HepG2 (cell line): ENCODE results near the gene AANAT. TPM values are rescaled to one million over a fixed set of nuclear protein-coding genes. Genes with fewer than 3 reads are reported as not detected.
A peak's percentile ranks its signal among the peaks of the same experiment; 100 is the strongest.
"Not testable (repeated sequence)": the region's sequence is repeated elsewhere in the genome, so short reads cannot be mapped to it uniquely, and the experiment has no call there.

Source experiments
- ATAC-seq: fragments of 200-7000 bp; cut with Tn5 transposase; 3 replicates; pipeline ENCODE4 v1.9.1; 2020; ENCODE audit warnings: mild to moderate bottlenecking, moderate library complexity
- BruUV-seq: library from RNA; stranded (reverse); fragments of 400-500 nt; replicated peaks from 2 replicates; lab custom pipeline; 2021; lab: Mats Ljungman, UMichigan
- CTCF ChIA-PET: fragments of 300-600 bp; formaldehyde crosslinking; extraction: SDS; loops from one replicate; lab custom pipeline; 2021; ENCODE audit warnings: low total read pairs, inconsistent platforms, low intra/inter-chr PET ratio; lab: Yijun Ruan, JAX
- POLR2A ChIA-PET: fragments of 350-600 bp; sonication (Branson Sonifier 250); formaldehyde crosslinking; loops from one replicate; lab custom pipeline; 2020; ENCODE audit warnings: antibody characterized with exemption, inconsistent platforms; lab: Yijun Ruan, JAX
- DNase-seq: peaks from one replicate; pipeline ENCODE4 v3.0.0-alpha.2; 2015; ENCODE audit warnings: low spot score
- FAIRE-seq: peaks from 3 replicates; lab custom pipeline; 2011; peaks lifted over from hg19 to GRCh38; lab: Jason Lieb, UNC
- H2AFZ ChIP-seq: one replicate; pipeline ENCODE4 v1.6.1; 2011; ENCODE audit warnings: low read length, inconsistent platforms
- H3K27ac ChIP-seq: fragments of 300-600 bp; 3 replicates; pipeline ENCODE4 v1.8.0; 2011; ENCODE audit warnings: mixed run types, mild to moderate bottlenecking, mixed read lengths, low read length, inconsistent platforms; ENCODE audit not compliant: insufficient read depth; ENCODE audit errors: extremely low read length
- H3K27me3 ChIP-seq, 2 experiments: fragments of 200-600 bp in 1 of 2; 2 replicates in 1 of 2; 3 replicates in 1 of 2; pipeline versions ENCODE4 v1.6.0 to v1.8.0; 2011; ENCODE audit warnings: low read length in 2 of 2, mild to moderate bottlenecking in 2 of 2, moderate library complexity in 2 of 2, inconsistent platforms in 1 of 2; ENCODE audit not compliant: insufficient read depth in 2 of 2, control insufficient read depth in 1 of 2
- H3K36me3 ChIP-seq, 2 experiments: fragments of 200-600 bp in 1 of 2; replicated peaks in 1 of 2; 2 replicates in 1 of 2; 3 replicates in 1 of 2; pipeline versions ENCODE4 v1.5.1 to v1.8.0; 2011; ENCODE audit warnings: low read length in 2 of 2, inconsistent platforms in 1 of 2; ENCODE audit not compliant: insufficient read depth in 2 of 2, control insufficient read depth in 1 of 2
- H3K4me1 ChIP-seq: 2 replicates; pipeline ENCODE4 v1.5.1; 2012; ENCODE audit warnings: low read length, inconsistent platforms; ENCODE audit not compliant: insufficient read depth
- H3K4me2 ChIP-seq: 2 replicates; pipeline ENCODE4 v1.6.0; 2011; ENCODE audit warnings: low read depth, low read length, inconsistent platforms
- H3K4me3 ChIP-seq, 3 experiments: fragments of 200-600 bp in 1 of 3; sonication (generic), shearing (Covaris generic) in 1 of 3; replicated peaks in 1 of 3; 2 replicates each; pipeline ENCODE4 v1.5.1; 2011 to 2016; ENCODE audit warnings: low read length in 3 of 3, inconsistent platforms in 2 of 3, low read depth in 2 of 3, mild to moderate bottlenecking in 2 of 3, control low read depth in 1 of 3, mixed read lengths in 1 of 3; ENCODE audit not compliant: insufficient read depth in 1 of 3
- H3K79me2 ChIP-seq: one replicate; pipeline ENCODE4 v1.6.1; 2011; ENCODE audit warnings: low read length, inconsistent platforms; ENCODE audit not compliant: insufficient read depth
- H3K9ac ChIP-seq: 2 replicates; pipeline ENCODE4 v1.6.0; 2011; ENCODE audit warnings: mild to moderate bottlenecking, low read depth, low read length, inconsistent platforms; ENCODE audit not compliant: insufficient read depth
- H3K9me3 ChIP-seq: 2 replicates; pipeline ENCODE4 v1.5.1; 2012; ENCODE audit warnings: mild to moderate bottlenecking, low read length
- H4K20me1 ChIP-seq: 2 replicates; pipeline ENCODE4 v1.6.0; 2011; ENCODE audit warnings: inconsistent platforms, mild to moderate bottlenecking, low read length, moderate library complexity; ENCODE audit not compliant: insufficient read depth
- GATA4 ChIP-seq: sonication (generic); IDR thresholded peaks from 2 replicates; pipeline ENCODE4 v1.6.1; 2016; ENCODE audit warnings: antibody characterized with exemption, low read depth, borderline replicate concordance
- HNRNPLL ChIP-seq: fragments of 200-400 bp; formaldehyde crosslinking; IDR thresholded peaks from 2 replicates; pipeline ENCODE4 v1.6.1; 2017; ENCODE audit warnings: mild to moderate bottlenecking, low read depth, low read length; ENCODE audit not compliant: poor library complexity, severe bottlenecking
- NCOR1 ChIP-seq: fragments of 200-600 bp; sonication (generic); IDR thresholded peaks from 2 replicates; pipeline ENCODE4 v1.7.0; 2017; ENCODE audit warnings: antibody characterized with exemption, low read length, borderline replicate concordance
- RBM39 ChIP-seq: fragments of 200-400 bp; formaldehyde crosslinking; IDR thresholded peaks from one replicate; pipeline ENCODE4 v1.6.1; 2018; ENCODE audit warnings: antibody characterized with exemption, mild to moderate bottlenecking, low read depth, low read length; ENCODE audit not compliant: poor library complexity, severe bottlenecking
- ZNF121 ChIP-seq: sonication (generic); formaldehyde crosslinking; IDR thresholded peaks from 2 replicates; pipeline ENCODE4 v1.5.0; 2020; ENCODE audit warnings: mild to moderate bottlenecking, missing genetic modification reagents
- ZNF256 ChIP-seq: sonication (generic); formaldehyde crosslinking; conservative IDR thresholded peaks from 2 replicates; pipeline ENCODE4 v1.4.0; 2020; ENCODE audit warnings: missing genetic modification reagents
- ZNF329 ChIP-seq: sonication (generic); formaldehyde crosslinking; IDR thresholded peaks from 2 replicates; pipeline ENCODE4 v1.9.0; 2021; ENCODE audit warnings: low read depth, mild to moderate bottlenecking, missing genetic modification reagents
- ZNF501 ChIP-seq: sonication (generic); formaldehyde crosslinking; IDR thresholded peaks from 2 replicates; pipeline ENCODE4 v1.5.1; 2020; ENCODE audit warnings: mild to moderate bottlenecking, moderate library complexity, missing genetic modification reagents
- ZNF563 ChIP-seq: sonication (generic); formaldehyde crosslinking; IDR thresholded peaks from 2 replicates; pipeline ENCODE4 v1.8.0; 2022; ENCODE audit warnings: mild to moderate bottlenecking, moderate library complexity, missing genetic modification reagents
- ZNF891 ChIP-seq: sonication (generic); formaldehyde crosslinking; IDR thresholded peaks from 2 replicates; pipeline ENCODE4 v1.5.0; 2020; ENCODE audit warnings: mild to moderate bottlenecking, missing genetic modification reagents
- WGBS: methylation state at CpG from one replicate; pipeline ENCODE4 v1.1.6; 2017; ENCODE audit warnings: low lambda C conversion rate; 5-methylcytosine and 5-hydroxymethylcytosine counted together
- in situ Hi-C: cut with HindIII; loops from 2 replicates; pipeline ENCODE4 v1.10.0; 2017; ENCODE audit warnings: low pct_unique_long_range_greater_than_20kb; ENCODE audit not compliant: extremely low pct_ligation_motif_present
- intact Hi-C: fragments of 100-400 bp; cut with micrococcal nuclease; formaldehyde crosslinking; loops from one replicate; pipeline ENCODE4 v1.10.0; 2022; ENCODE audit not compliant: unreplicated experiment
- polyA plus RNA-seq, 8 experiments: library from polyadenylated mRNA; depleted of rRNA in 3 of 8; stranded (reverse) in 7 of 8; unstranded in 1 of 8; fragments of >200 nt; fragmentation: Illumina TruSeq in 4 of 8; extraction: Trizol in 4 of 8; gene quantifications; 2 replicates each; pipeline versions ENCODE4 v1.2.1 to v1.2.3, GENCODE V29; 2011 to 2016; ENCODE audit warnings: low read depth in 4 of 8, missing spikeins in 1 of 8, mixed read lengths in 1 of 8; ENCODE audit not compliant: insufficient read depth in 1 of 8
- total RNA-seq, 5 experiments: library from RNA; depleted of rRNA; stranded (reverse); fragments of >200 nt; fragmentation: Illumina TruSeq; extraction: Trizol; gene quantifications; 2 replicates each; pipeline ENCODE4 v1.2.3, GENCODE V29; 2016; ENCODE audit warnings: low read depth in 1 of 5
- TF ChIP-seq, protein P1 (sequence below): sonication (generic); formaldehyde crosslinking; IDR thresholded peaks from 2 replicates; pipeline ENCODE4 v1.9.0; 2021; ENCODE audit warnings: mild to moderate bottlenecking, missing genetic modification reagents

AANAT gene
- total and polyA plus RNA-seq, 2 of the 13 experiments (the other 11 are each of a cell fraction or from before 2014, with no cell fraction given), result 0.07 TPM; not detected in 1

DNA sequence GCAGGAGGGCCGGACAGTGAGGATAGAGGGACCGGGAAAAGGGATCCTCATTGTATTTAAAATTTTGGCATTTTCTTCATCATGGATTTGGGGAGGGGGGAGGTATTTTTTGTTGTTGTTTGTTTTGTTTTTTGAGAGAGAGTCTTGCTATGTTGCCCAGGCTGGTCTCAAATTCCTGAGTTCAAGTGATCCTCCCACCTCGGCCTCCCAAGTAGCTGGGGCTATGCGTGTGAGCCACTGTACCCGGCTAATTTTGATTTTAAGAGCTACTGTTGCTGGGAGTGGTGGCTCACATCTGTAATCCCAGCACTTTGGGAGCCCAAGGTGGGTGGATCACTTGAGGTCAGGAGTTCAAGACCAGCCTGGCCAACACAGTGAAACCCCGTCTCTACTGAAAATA, 47.0 kb downstream of the AANAT start:
- intact Hi-C loops, H3K4me3 ChIP-seq, in situ Hi-C loops, H4K20me1 ChIP-seq, H3K4me2 ChIP-seq, ATAC-seq, CTCF ChIA-PET, H3K9me3 ChIP-seq, FAIRE-seq, H3K79me2 ChIP-seq, DNase-seq, H3K36me3 ChIP-seq, H3K9ac ChIP-seq, BruUV-seq, H3K27ac ChIP-seq, H2AFZ ChIP-seq: not testable (repeated sequence)
- POLR2A ChIA-PET, result interaction anchor here (0.6 to 0.8 kb wide), 2 partner anchors 10 to 12 kb away, joined by 3 read pairs; no protein-coding TSS in a partner anchor
- peak; percentile 74 for TF ChIP-seq ZNF121 (CRISPR knock-in tag)
- Histone ChIP-seq H3K27me3 (peaks cover 8 to 50% of the 10 kb centered on the region in 2 experiments), H3K4me1 (peaks cover 68% of the 10 kb centered on the region)
- WGBS, result 53% methylated on average over 6 of the region's 6 CpGs

DNA sequence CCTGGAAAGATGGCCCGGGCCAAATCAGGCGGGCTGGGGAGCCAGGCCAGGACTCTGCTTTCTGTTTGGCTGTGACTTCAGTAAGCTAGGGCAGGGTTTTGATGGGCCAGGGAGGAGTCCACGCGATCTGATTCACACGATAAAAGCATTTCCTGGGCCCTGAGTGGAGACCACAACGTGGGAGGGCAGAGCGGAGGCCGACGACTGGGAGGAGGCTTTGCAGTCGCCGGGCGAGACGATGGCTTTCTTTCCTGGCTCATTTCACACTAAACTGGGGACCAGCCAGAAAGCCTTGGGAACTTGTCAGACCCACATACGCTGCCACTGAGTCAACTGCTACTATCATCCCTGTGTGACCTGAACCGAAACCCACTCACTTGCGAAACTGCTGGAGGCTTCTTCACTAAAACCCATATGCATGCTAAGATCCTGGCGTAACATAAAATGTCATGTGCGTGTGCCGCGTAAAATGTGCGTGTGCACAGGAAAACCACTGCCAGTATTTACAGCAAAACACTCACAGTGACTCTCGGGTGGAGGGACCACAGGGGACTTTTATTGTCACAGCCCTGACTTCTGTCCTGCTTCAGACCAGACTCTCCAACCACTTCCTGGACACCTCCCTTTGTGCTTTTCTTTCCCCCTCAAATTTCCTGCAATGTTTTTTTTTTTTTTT, 48.0 kb downstream of the AANAT start:
- H3K27ac ChIP-seq, result no peak overlapping the region
- ChIA-PET POLR2A (interaction anchor here (0.8 kb wide), 1 partner anchor 13 kb away, joined by 3 read pairs; no protein-coding TSS in a partner anchor), CTCF (no interaction called here)
- WGBS, result 70% methylated on average over 22 of the region's 22 CpGs
- in situ Hi-C loops (no loop called here), intact Hi-C loops (no loop called here)
- H4K20me1 ChIP-seq, result no peaks in the 10 kb centered on the region
- no peak overlapping the region for H2AFZ ChIP-seq
- no peak overlapping the region for H3K9ac ChIP-seq
- H3K4me2 ChIP-seq, result no peak overlapping the region
- no TSS peak for BruUV-seq
- H3K79me2 ChIP-seq, result no peaks in the 10 kb centered on the region
- peaks cover 11 to 61% of the 10 kb centered on the region in 2 experiments for H3K27me3 ChIP-seq
- H3K4me1 ChIP-seq, result peaks cover 71% of the 10 kb centered on the region
- H3K36me3 ChIP-seq, result no peaks in the 10 kb centered on the region
- H3K4me3 ChIP-seq, result no peak overlapping the region
- no peak for FAIRE-seq
- H3K9me3 ChIP-seq, result no peaks in the 10 kb centered on the region
- DNase-seq, result no peak
- ATAC-seq, result no peak
- no peak for TF ChIP-seq NCOR1
- TF ChIP-seq ZNF501, result 0 out of 2 replicates have a peak, but pooled peaks have one; percentile 38
- no peak for TF ChIP-seq ZNF891 (CRISPR knock-in tag)
- no peak for TF ChIP-seq ZNF329 (CRISPR knock-in tag)
- TF ChIP-seq ZNF563 (CRISPR knock-in tag), result no peak
- peak; percentile 8 for TF ChIP-seq HNRNPLL
- TF ChIP-seq ZNF256, result no peak
- TF ChIP-seq RBM39, result no peak
- no peak for TF ChIP-seq GATA4
- TF ChIP-seq, protein P1, sequence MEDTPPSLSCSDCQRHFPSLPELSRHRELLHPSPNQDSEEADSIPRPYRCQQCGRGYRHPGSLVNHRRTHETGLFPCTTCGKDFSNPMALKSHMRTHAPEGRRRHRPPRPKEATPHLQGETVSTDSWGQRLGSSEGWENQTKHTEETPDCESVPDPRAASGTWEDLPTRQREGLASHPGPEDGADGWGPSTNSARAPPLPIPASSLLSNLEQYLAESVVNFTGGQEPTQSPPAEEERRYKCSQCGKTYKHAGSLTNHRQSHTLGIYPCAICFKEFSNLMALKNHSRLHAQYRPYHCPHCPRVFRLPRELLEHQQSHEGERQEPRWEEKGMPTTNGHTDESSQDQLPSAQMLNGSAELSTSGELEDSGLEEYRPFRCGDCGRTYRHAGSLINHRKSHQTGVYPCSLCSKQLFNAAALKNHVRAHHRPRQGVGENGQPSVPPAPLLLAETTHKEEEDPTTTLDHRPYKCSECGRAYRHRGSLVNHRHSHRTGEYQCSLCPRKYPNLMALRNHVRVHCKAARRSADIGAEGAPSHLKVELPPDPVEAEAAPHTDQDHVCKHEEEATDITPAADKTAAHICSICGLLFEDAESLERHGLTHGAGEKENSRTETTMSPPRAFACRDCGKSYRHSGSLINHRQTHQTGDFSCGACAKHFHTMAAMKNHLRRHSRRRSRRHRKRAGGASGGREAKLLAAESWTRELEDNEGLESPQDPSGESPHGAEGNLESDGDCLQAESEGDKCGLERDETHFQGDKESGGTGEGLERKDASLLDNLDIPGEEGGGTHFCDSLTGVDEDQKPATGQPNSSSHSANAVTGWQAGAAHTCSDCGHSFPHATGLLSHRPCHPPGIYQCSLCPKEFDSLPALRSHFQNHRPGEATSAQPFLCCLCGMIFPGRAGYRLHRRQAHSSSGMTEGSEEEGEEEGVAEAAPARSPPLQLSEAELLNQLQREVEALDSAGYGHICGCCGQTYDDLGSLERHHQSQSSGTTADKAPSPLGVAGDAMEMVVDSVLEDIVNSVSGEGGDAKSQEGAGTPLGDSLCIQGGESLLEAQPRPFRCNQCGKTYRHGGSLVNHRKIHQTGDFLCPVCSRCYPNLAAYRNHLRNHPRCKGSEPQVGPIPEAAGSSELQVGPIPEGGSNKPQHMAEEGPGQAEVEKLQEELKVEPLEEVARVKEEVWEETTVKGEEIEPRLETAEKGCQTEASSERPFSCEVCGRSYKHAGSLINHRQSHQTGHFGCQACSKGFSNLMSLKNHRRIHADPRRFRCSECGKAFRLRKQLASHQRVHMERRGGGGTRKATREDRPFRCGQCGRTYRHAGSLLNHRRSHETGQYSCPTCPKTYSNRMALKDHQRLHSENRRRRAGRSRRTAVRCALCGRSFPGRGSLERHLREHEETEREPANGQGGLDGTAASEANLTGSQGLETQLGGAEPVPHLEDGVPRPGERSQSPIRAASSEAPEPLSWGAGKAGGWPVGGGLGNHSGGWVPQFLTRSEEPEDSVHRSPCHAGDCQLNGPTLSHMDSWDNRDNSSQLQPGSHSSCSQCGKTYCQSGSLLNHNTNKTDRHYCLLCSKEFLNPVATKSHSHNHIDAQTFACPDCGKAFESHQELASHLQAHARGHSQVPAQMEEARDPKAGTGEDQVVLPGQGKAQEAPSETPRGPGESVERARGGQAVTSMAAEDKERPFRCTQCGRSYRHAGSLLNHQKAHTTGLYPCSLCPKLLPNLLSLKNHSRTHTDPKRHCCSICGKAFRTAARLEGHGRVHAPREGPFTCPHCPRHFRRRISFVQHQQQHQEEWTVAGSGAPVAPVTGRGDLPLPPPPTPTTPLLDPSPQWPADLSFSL (CRISPR knock-in tag), result no peak
